HG03135 (cell line): ENCODE results near the gene BRWD1.
A peak's percentile ranks its signal among the peaks of the same experiment; 100 is the strongest.

ENCODE experiments used
- ATAC-seq: cut with Tn5 transposase; IDR thresholded peaks from one replicate; pipeline ENCODE4 v1.9.1; 2021; ENCODE audit warnings: mild to moderate bottlenecking, moderate library complexity; ENCODE audit not compliant: unreplicated experiment

The BRWD1 gene

GRCh38 chr21:39208624-39209333, 104.7 kb downstream of the BRWD1 start:
- ATAC-seq = no peak

- no peak for ATAC-seq
Observed at GRCh38 chr21:39204134-39204533, 109.3 kb downstream of the BRWD1 start.

GRCh38 chr21:39198800-39199199, 114.6 kb downstream of the BRWD1 start:
- ATAC-seq = no peak

- no peak for ATAC-seq
Observed at GRCh38 chr21:39197448-39198233, 115.8 kb downstream of the BRWD1 start.

- ATAC-seq = no peak
Observed at GRCh38 chr21:39196838-39197237, 116.6 kb downstream of the BRWD1 start.

GRCh38 chr21:39196310-39196709, 117.1 kb downstream of the BRWD1 start:
- no peak for ATAC-seq

GRCh38 chr21:39193380-39193779, 120.1 kb downstream of the BRWD1 start:
- no peak for ATAC-seq

- ATAC-seq = no peak
Observed at GRCh38 chr21:39189857-39190604, 123.4 kb downstream of the BRWD1 start.

- ATAC-seq = no peak
Observed at GRCh38 chr21:39188521-39189139, 124.8 kb downstream of the BRWD1 start.

GRCh38 chr21:39187141-39187540, 126.3 kb downstream of the BRWD1 start:
- no peak for ATAC-seq

- no peak for ATAC-seq
Observed at GRCh38 chr21:39186676-39187075, 126.8 kb downstream of the BRWD1 start.

GRCh38 chr21:39185157-39185556, 128.3 kb downstream of the BRWD1 start:
- no peak for ATAC-seq

GRCh38 chr21:39184050-39184980, 129.1 kb downstream of the BRWD1 start:
- ATAC-seq = no peak

- peak; percentile 89 for ATAC-seq
Observed at GRCh38 chr21:39183272-39184049, 130.0 kb downstream of the BRWD1 start, which contains the start of gene PSMG1. TSS of gene PSMG1 (minus strand) at chr21:39183451. CDS start at chr21:39183385, 66 bp downstream.

GRCh38 chr21:39182484-39183271, 130.8 kb downstream of the BRWD1 start:
- ATAC-seq = no peak

- ATAC-seq = no peak
Observed at GRCh38 chr21:39182016-39182415, 131.4 kb downstream of the BRWD1 start.

GRCh38 chr21:39181205-39181818, 132.1 kb downstream of the BRWD1 start:
- ATAC-seq = no peak

- no peak for ATAC-seq
Observed at GRCh38 chr21:39180429-39181019, 132.9 kb downstream of the BRWD1 start.
